Measurements from ENCODE around the gene SOX6.

- TF ChIP-seq SIN3A (IDR thresholded peaks at IDR 0.05; ENCODE audit: borderline replicate concordance, insufficient read depth, low read length) (no peak), POLR2AphosphoS5 (IDR thresholded peaks at IDR 0.05; ENCODE audit: low read depth, low read length) (no peak), REST (IDR thresholded peaks at IDR 0.05; ENCODE audit: insufficient read depth in 1 of 2, low read depth in 2 of 2, low read length in 2 of 2) (no peak)
Measured at GRCh38 chr11:16114978-16115871, 241.1 kb downstream of the SOX6 start.
